ENCODE measurements around the gene PLXDC2.

The PLXDC2 gene

DNA sequence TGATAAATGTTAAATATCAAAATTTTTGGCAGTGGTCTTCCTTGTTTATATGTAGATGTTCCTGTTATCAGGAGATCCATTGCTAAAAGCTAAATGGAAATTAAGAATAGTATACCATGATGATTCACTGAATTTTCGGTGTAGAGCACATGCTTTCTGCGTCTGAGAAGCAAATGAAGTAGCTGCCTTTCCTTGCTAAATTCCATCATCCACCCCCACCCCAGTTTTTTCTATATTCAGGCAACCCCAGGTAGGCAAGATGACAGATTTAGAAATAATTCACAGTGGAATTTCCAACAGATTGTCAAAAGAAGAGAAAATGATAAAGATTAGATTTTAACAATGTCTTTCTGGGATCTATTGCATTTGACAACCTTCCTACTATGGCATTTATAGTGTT is 231.9 kb downstream of the PLXDC2 start:
- no peak for DNase-seq (ENCODE audit: low spot score)

DNA sequence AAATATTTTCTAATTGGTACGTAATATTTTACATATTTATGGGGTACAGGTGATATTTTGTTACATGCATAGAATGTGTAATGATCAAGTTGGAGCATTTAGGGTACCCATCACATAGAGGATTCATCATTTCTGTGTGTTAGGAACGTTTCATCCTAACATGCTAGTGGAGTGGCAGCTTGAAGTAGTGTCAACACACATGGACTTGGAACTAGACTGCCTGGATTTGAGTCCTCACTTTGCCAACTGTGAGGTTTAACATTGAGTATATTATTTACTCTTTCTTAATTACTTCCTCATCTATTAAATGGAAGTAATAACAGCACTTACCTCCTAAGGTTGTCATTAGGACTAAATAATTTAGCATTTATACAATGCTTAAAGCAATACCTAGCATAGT is 241.9 kb downstream of the PLXDC2 start:
- DNase-seq (ENCODE audit: low spot score): no peak

DNA sequence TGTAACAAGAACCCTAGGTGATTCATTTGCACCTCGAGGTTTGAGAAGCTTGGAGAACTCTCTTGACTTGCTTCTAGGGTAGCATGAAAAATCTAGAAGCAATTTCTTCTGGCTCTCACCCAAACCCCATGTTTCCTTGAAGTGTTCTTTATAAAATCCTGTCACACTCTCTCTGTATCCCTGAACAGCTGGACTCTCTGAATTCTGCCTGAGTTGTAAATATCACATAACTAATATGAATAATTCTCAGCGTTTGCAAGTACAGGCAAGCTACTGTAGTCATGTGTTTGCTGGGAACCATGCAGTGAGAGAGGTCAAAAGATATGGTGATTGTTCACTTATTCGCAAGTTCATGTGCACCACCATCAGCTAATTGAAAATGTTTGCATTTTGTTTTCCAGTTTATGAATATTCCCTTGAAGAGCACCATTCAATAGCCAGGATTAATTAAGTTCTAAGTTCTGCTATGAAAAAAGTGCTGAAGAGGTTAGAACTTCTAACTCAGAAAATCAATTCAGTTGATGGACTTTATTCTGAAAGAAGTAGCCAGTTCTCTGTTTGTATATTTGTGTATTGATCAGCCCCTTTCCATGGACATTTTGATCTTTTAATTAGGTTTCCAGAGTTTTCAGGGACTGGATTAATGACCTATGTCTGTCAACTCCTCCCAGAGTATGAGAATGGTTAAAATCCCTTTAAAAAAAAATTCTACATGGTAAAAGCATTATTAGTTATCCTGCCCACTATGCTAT is 243.0 kb downstream of the PLXDC2 start:
- DNase-seq (ENCODE audit: low spot score): peak; percentile 10

DNA sequence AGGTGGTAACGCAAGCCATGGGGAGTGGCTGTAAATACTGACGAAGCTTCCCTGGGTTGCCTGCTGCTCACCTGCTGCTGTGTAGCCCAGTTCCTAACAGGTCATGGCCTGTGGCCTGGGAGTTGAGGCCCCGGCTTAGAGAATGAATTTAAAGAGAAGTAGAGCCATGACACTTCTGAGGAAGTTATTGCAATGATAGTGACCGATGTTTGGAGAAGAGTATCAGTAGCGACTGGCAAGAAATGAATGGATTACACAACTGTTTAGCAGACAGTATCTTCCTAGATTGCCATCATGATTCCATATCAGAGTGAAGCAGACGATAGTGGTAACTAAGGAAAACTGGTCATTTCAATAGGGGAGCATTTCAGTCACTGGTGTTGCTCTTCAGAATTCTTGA is 249.6 kb downstream of the PLXDC2 start:
- DNase-seq (ENCODE audit: low spot score): no peak

DNA sequence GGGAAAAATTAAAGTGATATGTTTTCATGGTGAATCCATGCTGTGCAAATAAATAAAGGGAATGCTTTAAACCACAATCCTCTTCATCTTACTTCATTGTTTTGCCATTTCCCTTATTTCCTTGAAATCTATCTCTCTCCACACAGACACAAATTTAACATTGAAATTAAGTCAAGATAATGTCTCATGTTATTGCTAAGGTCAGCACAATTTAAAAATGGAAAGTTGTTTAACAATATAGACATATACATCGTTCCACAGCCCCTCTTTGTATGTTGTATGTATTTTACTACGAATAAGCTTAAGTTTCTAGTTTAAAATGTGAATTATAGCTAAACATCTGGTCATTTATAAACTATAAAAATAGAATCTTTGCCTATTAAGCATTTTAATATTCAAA is 256.9 kb downstream of the PLXDC2 start:
- DNase-seq (ENCODE audit: low spot score): no peak

DNA sequence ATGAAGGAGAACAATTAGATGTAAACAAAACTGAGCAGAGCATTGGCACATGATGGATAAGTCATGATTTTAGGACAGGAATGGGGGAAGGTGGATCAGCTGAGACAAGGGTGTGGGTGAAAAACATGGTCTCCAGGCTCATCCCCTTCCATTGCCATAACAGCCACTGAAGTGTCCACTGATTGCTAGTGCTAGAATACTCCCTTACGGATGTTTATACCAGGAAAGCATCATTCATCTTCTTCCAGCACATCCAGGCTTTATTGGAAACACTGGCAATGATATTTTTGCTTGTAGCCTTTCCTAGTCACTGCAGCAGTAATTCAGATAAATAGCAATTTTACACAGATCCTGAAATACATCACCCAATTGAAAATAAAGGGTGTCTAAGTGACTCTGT is 259.5 kb downstream of the PLXDC2 start:
- no peak for DNase-seq (ENCODE audit: low spot score)

DNA sequence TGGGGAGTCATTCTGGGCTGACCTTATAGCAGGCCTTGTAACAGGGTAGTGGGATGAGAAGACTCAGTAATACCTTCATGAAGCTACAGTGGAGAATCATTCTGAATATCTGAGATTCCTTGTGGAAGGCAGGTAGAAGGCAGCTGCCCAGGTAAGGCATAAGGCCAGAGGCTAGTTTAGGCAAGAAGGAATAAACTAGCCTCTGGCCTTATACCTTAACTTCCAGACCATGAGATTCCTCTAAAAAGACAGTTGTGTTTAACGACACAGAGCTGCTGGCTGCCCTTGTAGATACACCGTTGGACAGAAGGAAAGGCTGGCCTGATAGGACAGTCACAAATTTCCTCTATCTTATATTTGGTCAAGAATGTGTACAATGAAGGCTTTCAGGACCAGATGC is 268.2 kb downstream of the PLXDC2 start:
- DNase-seq (ENCODE audit: low spot score): no peak

DNA sequence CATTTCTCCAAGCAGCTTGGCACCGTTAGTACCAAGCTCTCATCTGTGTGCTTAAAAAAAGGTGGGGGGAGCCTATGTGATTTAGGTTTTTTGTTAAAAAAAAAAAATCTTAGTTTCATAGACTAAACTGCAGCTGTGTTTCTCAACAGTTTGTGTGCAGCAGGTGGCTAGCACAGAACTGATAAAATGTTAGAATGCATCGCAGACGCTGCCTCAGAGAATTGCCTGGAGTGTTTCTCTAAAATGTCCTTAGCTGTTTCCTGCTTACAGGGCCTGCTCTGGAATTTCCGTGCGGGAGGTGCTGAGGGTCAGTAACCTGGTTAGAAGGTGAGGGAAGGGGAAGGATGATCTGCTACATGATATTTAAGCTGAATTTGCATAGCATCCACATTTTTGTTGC is 268.9 kb downstream of the PLXDC2 start:
- peak; percentile 39 for DNase-seq (ENCODE audit: low spot score)

DNA sequence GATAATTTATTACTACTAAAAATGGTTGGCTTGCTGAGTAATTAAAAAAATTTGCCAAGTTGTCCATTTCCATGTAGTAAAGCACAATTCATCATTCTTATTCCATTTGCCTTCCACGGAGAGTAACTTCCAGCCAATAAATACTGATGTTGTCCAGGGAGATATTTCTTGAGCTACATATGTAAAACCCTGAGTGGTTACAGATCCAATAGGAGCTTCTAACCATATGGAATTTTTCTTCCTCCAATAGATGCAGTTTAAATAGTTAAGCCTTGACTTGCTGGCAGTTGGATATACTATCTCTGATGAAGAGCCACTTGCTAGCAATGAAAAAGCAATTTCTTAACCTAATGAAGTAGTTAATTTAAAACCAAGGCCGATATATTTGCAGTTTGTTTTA is 271.1 kb downstream of the PLXDC2 start:
- no peak for DNase-seq (ENCODE audit: low spot score)

DNA sequence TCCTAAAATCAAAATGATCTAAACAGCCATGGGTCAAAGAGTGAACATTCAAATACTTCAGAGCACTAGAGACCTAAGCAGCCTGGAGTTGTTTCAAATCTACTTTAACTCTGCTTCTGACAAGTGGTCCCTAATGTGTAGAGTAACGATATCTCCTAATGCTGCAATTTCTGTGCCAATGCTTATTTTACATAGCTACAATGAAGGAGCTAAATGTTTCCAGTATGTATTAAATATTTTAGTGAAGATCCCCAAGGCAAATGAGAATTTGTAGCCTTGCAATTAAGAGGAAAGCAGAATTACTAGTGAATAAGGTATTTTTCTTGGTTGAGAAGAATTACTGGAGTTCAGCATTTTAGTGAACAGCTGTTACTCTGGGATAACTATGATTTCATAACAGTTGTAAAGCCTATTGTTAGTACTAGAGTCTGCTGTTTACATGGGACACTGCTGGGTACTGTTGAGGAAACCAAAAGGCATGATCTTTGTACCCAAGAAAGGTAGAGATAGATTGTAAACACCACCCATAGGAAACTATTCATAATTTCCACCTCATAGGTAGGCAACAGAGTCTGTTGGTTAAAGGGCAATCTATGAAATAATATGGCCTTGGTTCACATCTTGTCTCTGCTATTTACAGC is 271.9 kb downstream of the PLXDC2 start:
- DNase-seq (ENCODE audit: low spot score): no peak

DNA sequence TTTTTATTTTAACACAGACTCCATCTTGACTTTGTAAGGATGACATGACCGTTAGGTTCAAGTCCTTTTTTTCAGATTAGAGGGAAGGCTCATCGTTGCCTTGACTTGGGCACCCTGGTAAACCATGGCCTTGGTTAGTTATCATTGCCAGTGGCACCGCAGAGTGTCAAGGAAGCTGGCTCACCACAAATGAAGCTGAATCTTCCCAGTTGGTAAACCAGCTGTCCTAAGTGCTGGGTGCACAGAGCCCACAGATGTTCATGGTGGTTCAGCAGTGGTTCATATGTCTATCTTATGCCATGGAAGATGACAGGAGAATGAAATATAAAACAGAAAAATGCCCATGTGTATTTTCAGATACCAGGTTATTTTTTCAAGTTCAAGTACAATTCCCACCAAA is 273.6 kb downstream of the PLXDC2 start:
- no peak for DNase-seq (ENCODE audit: low spot score)

DNA sequence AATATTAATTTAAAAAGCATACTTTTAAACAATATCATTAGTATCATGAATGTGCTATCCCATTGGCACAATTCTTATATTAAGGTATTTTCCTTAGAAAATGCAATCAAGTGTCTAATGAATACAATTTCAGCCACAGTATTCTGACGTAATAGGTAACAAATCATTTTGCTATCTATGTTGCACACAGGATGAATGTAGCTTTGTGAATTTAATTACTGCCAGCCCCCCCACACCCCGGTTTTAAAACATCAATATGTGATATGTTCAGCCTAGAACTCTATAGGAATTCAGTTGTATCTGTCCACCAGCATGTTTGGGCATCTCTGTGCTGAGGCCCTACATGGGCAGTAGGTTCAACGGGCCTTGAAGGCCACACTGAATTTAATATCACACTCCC is 274.6 kb downstream of the PLXDC2 start:
- no peak for DNase-seq (ENCODE audit: low spot score)

DNA sequence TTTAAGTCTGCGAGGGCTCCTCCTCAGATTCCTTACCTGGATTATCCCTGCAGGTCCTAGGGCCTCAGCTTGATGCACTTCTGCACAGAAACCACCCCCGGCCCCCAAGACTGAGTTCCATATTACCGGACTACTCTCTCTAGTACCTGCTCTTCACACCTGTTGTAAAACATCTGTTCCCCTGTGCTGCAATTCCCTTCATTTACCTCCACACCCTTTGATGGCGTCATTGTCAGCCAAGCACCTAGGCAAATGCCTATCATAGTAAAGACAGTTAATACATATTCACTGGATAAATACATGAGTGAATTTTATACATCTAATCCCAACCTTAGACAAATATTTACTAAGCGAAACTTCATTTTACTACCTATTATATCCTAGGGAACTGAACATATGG is 275.5 kb downstream of the PLXDC2 start:
- no peak for DNase-seq (ENCODE audit: low spot score)

DNA sequence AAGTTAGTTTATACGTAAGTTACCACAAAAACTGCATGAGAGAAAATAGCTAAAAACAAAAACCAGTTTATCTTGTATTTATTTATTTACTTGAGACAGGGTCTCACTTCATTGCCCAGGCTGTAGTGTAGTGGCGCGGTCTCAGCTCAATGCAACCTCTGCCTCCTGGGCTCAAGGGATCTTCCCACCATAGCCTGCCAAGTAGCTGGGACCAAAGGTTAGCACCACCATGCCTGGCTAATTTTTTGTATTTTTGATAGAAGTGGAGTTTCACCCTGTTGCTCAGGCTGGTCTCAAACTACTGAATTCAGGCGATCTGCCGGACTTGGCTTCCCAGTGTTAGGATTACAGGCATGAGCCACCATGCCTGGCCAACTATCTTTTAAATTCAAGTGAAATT is 277.4 kb downstream of the PLXDC2 start:
- DNase-seq (ENCODE audit: low spot score): no peak

DNA sequence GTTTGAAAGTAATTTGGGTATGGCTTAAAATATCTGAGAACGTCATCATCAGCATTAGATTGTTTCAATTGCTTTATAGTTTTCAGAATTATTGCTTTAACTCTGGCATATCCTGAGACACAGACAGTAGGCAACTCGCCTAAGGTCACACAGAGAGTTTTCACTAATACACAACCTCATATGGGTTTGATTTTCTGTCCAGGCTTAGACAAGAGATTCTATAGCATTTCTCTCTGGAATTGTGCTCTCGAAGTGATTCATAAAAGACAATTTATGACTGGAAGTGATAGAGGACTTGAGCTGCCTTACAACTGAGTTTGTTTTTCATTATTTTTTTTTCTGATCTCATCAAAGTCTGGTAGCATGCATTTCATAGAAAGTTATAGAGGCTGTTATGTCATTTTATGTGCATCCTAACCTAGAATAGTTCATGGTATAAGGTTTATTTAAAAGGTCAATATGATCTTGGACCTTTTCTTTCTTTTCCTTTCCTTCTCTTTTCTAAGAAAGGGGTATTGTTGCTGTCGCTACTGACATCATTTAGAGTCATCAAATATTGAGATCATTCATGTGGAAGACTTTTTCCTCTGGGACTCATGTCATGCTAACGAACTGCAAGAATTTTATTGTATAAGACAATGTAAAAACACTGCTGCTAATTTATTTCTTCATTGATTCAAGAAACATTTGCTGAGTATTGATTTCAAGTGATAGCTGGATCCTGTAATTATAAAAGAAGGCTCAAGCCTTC is 278.2 kb downstream of the PLXDC2 start:
- DNase-seq (ENCODE audit: low spot score): peak; percentile 3

DNA sequence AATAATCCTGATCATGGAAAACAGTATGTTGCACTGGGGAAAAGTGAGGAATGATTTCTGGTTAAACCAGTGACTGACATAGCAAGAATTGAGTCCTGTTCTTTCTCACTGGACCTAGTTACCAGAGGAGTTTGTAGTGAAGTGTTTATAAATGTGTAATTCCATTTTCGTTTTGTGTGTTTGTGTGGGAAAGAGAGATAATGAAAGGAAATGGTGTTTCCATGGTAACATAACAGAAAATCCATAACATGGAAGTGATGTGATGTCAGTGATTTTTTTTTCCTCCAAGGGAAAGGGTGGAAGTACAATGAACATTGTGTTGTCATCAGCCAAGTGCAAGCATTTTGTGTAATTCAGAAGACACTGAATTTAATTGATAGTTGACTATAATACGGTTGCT is 283.9 kb downstream of the PLXDC2 start:
- peak; percentile 63 for DNase-seq (ENCODE audit: low spot score)

DNA sequence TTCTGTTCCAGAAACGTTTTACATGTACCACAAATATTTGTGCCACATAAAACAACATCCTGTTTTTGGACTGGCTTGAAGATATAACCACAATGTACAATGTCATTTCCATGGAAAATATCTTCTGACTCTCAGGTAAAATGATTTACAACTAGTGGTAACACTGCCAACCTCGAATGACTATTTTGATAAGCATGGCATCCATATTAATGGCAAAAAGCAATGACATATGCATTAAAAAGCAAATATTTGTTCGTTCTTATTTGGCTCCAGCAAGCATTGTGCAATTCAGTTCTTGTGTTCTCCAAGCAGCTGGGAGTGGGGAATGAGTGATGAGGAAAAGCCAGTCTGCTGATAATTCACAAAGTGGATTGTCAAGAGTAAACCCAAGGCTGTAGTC is 289.0 kb downstream of the PLXDC2 start:
- peak; percentile 9 for DNase-seq (ENCODE audit: low spot score)

DNA sequence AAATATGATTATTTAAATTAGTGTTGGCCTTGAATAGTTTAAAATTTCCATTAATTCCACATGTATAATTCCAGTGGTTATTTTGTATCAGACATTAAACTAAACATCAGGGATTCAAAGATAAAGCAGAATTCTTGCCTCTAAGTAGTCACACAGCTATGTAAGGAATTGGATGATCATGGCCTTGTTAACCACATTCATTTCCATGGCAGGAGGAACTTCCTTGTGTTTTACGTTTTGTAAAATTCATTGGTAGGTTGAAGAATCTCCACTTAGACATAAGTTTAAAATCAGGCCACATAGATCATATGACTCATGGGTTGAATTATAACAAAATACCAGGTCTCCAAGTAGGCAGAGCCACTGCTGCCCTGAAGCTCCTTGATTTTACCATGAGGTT is 289.7 kb downstream of the PLXDC2 start:
- peak; percentile 92 for DNase-seq (ENCODE audit: low spot score)

DNA sequence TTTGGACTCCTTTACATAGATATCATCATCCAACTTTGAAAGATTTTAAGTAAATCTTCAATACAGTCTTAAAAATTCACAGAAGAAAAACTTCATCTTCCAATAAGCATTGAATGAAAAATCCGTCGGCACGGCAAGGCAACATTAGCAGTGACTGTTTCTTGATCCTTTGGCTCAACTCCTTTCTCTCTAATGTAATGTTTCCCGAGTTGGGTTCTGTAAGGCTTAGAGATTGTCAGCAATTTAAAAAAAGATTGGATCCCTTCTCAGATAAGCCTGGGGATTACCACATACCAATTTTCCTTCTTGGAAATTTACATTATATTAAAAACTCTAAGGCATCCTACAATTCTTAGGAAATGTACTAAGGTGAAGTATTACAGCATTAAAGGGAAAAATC is 291.8 kb downstream of the PLXDC2 start:
- no peak for DNase-seq (ENCODE audit: low spot score)

DNA sequence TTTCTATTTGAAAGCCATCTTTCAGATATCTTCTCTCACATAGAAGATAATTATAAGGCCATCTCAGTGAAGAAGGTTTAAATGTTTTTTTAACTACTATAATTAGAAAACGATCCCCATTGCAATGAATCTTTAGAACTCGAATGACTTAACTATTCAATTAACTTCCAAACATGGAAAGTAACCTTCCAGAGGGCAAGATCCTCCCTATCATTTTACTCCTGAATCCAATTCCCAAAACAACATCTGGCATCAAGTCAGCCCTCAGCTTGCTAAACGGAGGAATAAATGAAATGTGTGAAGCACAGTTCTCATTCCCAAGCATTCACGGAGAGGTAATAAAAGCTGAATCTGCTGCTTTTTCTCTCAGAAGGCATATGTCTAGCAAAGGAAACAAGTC is 293.4 kb downstream of the PLXDC2 start:
- no peak for DNase-seq (ENCODE audit: low spot score)

DNA sequence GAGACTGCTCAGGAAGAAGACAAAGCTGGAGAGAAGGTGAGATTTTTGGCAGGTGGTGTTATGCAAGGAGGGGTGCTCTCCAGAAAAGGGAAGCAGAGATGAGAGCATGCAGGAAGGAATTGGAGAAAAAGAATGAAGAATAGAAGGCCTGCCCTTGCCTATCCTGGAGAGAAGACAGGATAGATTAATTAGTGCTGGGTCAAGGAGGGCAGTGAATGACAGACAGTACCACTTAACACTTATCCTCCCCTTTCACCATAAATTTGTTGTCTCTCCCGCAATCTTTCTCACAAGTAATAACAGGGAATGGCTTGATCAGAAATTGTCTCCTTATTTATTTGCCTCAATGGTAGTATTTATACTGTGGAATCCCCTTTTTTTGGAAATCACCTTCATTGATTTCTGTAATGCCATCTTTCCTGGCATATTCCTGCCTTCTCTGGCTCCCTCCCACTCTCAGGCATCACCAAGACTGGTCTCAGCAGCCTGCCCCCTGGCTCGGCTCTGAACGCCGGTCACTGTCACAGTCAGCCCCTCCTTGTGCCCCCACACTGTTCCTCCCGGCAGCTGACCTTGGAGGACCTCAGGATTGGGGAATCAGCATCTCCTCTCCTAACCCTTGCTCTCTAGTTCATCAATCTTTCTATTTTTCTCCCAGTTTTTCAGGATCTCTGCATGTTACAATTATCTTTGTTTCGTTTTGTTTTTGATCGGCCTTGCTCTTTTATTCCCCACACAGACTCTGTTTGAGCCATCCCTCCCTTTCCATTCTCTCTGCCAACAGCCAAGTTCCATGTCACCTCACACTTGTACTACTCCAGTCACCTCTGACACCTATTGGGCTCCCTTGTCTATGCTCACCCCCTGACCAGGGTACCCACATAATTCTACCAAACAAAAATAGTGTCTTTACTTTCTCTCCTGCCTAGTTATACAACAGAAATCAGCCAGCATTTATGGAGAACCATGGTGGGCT is 294.2 kb downstream of the PLXDC2 start:
- DNase-seq (ENCODE audit: low spot score): no peak

DNA sequence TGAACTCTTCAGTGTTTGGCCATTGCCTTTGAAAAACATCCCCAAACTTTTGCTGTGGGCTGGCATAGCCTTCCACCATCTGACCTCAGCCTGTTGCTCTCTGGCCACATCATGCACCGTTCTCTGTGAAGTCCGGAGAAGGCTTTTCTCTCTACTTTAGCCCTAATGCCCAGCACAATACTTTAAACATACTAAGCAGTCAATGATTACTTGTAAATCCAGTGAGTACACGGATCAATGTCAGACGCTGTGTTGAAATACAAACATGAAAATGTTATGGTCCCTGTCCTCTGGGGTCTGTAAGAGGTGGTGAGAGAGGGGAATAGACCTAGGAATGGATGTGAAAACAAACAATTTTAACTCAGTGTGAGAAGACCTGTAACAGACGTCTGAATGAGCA is 297.9 kb downstream of the PLXDC2 start:
- DNase-seq (ENCODE audit: low spot score): no peak

Measured in kidney tubule cell (primary cell).